Memory B cell (primary cell): Measurements from ENCODE around the gene PITPNB.

Experiments
- ATAC-seq: fragments of 150-1000 bp; cut with Tn5 transposase; 2 replicates; pipeline ENCODE4 v1.10.0; 2021; ENCODE audit warnings: low read depth, mild to moderate bottlenecking, moderate library complexity
- DNase-seq, 2 donors: peaks; one replicate each; pipeline ENCODE4 v3.0.0; 2022; ENCODE audit warnings: low spot score in 2 of 2
- H3K27ac Mint-ChIP-seq: one replicate; pipeline ENCODE4 v1.8.0; 2022; ENCODE audit warnings: mild to moderate bottlenecking, moderate library complexity, mixed read lengths
- H3K27me3 Mint-ChIP-seq: one replicate; pipeline ENCODE4 v1.8.0; 2022; ENCODE audit warnings: mixed read lengths
- H3K36me3 Mint-ChIP-seq: one replicate; pipeline ENCODE4 v1.8.0; 2022; ENCODE audit warnings: mild to moderate bottlenecking, mixed read lengths
- H3K4me1 Mint-ChIP-seq: one replicate; pipeline ENCODE4 v1.8.0; 2022; ENCODE audit warnings: mixed read lengths
- H3K4me3 Mint-ChIP-seq: one replicate; pipeline ENCODE4 v1.8.0; 2022; ENCODE audit warnings: mild to moderate bottlenecking, moderate library complexity, mixed read lengths
- H3K9me3 Mint-ChIP-seq: one replicate; pipeline ENCODE4 v1.8.0; 2022; ENCODE audit warnings: mixed read lengths

The PITPNB gene

GRCh38 chr22:27880778-27881394 is 38.2 kb downstream of the PITPNB start:
- ATAC-seq, result peak; percentile 43
- peaks cover 10% of the 10 kb centered on the region for H3K4me1 Mint-ChIP-seq
- no peaks in the 10 kb centered on the region for H3K27me3 Mint-ChIP-seq
- no peak overlapping the region for H3K27ac Mint-ChIP-seq
- H3K9me3 Mint-ChIP-seq, result no peaks in the 10 kb centered on the region
- H3K36me3 Mint-ChIP-seq, result no peaks in the 10 kb centered on the region
- DNase-seq, result peak; percentile 28 to 34
- no peak overlapping the region for H3K4me3 Mint-ChIP-seq

- Mint-ChIP-seq H3K9me3 (no peaks in the 10 kb centered on the region), H3K27me3 (no peaks in the 10 kb centered on the region), H3K36me3 (no peaks in the 10 kb centered on the region), H3K4me3 (no peak overlapping the region), H3K27ac (no peak overlapping the region), H3K4me1 (peaks cover 14% of the 10 kb centered on the region)
- DNase-seq, result peak in 1 of 2 donors; percentile 5
- peak; percentile 52 for ATAC-seq
These were observed 39.1 kb downstream of the PITPNB start for GRCh38 chr22:27879923-27880322.

GRCh38 chr22:27878541-27878940 is 40.5 kb downstream of the PITPNB start:
- Mint-ChIP-seq H3K27ac (no peak overlapping the region), H3K4me1 (peaks cover 14% of the 10 kb centered on the region)

GRCh38 chr22:27877501-27877900 is 41.6 kb downstream of the PITPNB start:
- peak overlapping the region; percentile 29 for H3K27ac Mint-ChIP-seq
- H3K9me3 Mint-ChIP-seq, result no peaks in the 10 kb centered on the region
- H3K4me3 Mint-ChIP-seq, result no peak overlapping the region
- DNase-seq, result no peak
- no peak for ATAC-seq
- peaks cover 14% of the 10 kb centered on the region for H3K4me1 Mint-ChIP-seq
- no peaks in the 10 kb centered on the region for H3K36me3 Mint-ChIP-seq
- no peaks in the 10 kb centered on the region for H3K27me3 Mint-ChIP-seq

More at GRCh38 chr22:27878541-27878940, 40.5 kb downstream of the PITPNB start:
- DNase-seq (no peak), ATAC-seq (no peak)
- no peak overlapping the region for H3K4me3 Mint-ChIP-seq
- no peaks in the 10 kb centered on the region for H3K9me3 Mint-ChIP-seq
- H3K27me3 Mint-ChIP-seq, result no peaks in the 10 kb centered on the region
- no peaks in the 10 kb centered on the region for H3K36me3 Mint-ChIP-seq

GRCh38 chr22:27876684-27877083 is 42.4 kb downstream of the PITPNB start:
- H3K9me3 Mint-ChIP-seq, result no peaks in the 10 kb centered on the region
- H3K27me3 Mint-ChIP-seq, result no peaks in the 10 kb centered on the region
- no peak overlapping the region for H3K4me3 Mint-ChIP-seq
- ATAC-seq (no peak), DNase-seq (no peak)
- H3K27ac Mint-ChIP-seq, result no peak overlapping the region
- H3K36me3 Mint-ChIP-seq, result peaks cover 2% of the 10 kb centered on the region
- H3K4me1 Mint-ChIP-seq, result peaks cover 16% of the 10 kb centered on the region

GRCh38 chr22:27875951-27876350 is 43.1 kb downstream of the PITPNB start:
- ATAC-seq (no peak), DNase-seq (no peak)
- Mint-ChIP-seq H3K4me3 (no peak overlapping the region), H3K27me3 (no peaks in the 10 kb centered on the region), H3K27ac (peak overlapping the region; percentile 68), H3K4me1 (peaks cover 16% of the 10 kb centered on the region), H3K36me3 (peaks cover 3% of the 10 kb centered on the region), H3K9me3 (no peaks in the 10 kb centered on the region)

GRCh38 chr22:27874764-27875163 is 44.3 kb downstream of the PITPNB start:
- no peak for ATAC-seq
- Mint-ChIP-seq H3K9me3 (no peaks in the 10 kb centered on the region), H3K27ac (no peak overlapping the region), H3K4me1 (peaks cover 16% of the 10 kb centered on the region), H3K36me3 (peaks cover 8% of the 10 kb centered on the region), H3K27me3 (no peaks in the 10 kb centered on the region), H3K4me3 (no peak overlapping the region)
- no peak for DNase-seq

GRCh38 chr22:27874185-27874584 is 44.9 kb downstream of the PITPNB start:
- H3K9me3 Mint-ChIP-seq, result no peaks in the 10 kb centered on the region
- H3K4me1 Mint-ChIP-seq, result peaks cover 20% of the 10 kb centered on the region
- DNase-seq, result no peak
- no peak for ATAC-seq
- H3K27me3 Mint-ChIP-seq, result no peaks in the 10 kb centered on the region
- H3K27ac Mint-ChIP-seq, result no peak overlapping the region
- no peak overlapping the region for H3K4me3 Mint-ChIP-seq
- peaks cover 8% of the 10 kb centered on the region for H3K36me3 Mint-ChIP-seq

- no peaks in the 10 kb centered on the region for H3K9me3 Mint-ChIP-seq
- no peaks in the 10 kb centered on the region for H3K27me3 Mint-ChIP-seq
- no peak overlapping the region for H3K4me3 Mint-ChIP-seq
- peaks cover 21% of the 10 kb centered on the region for H3K4me1 Mint-ChIP-seq
- DNase-seq (no peak), ATAC-seq (no peak)
- H3K36me3 Mint-ChIP-seq, result peaks cover 8% of the 10 kb centered on the region
- H3K27ac Mint-ChIP-seq, result no peak overlapping the region
These were observed 45.6 kb downstream of the PITPNB start for GRCh38 chr22:27873472-27873871.

- ATAC-seq, result no peak
- Mint-ChIP-seq H3K27ac (no peak overlapping the region), H3K27me3 (no peaks in the 10 kb centered on the region), H3K4me1 (peaks cover 20% of the 10 kb centered on the region), H3K4me3 (no peak overlapping the region), H3K9me3 (no peaks in the 10 kb centered on the region), H3K36me3 (peaks cover 10% of the 10 kb centered on the region)
- DNase-seq, result no peak
These were observed 46.6 kb downstream of the PITPNB start for GRCh38 chr22:27872488-27872887.

- Mint-ChIP-seq H3K9me3 (no peaks in the 10 kb centered on the region), H3K4me3 (no peak overlapping the region), H3K27me3 (no peaks in the 10 kb centered on the region), H3K36me3 (peaks cover 13% of the 10 kb centered on the region), H3K27ac (no peak overlapping the region), H3K4me1 (peaks cover 21% of the 10 kb centered on the region)
- DNase-seq, result no peak
- ATAC-seq, result no peak
These were observed 47.6 kb downstream of the PITPNB start for GRCh38 chr22:27871306-27872014.

GRCh38 chr22:27870234-27871191 is 48.5 kb downstream of the PITPNB start:
- Mint-ChIP-seq H3K4me1 (peaks cover 16% of the 10 kb centered on the region), H3K36me3 (peaks cover 17% of the 10 kb centered on the region), H3K4me3 (no peak overlapping the region), H3K27ac (no peak overlapping the region), H3K27me3 (no peaks in the 10 kb centered on the region), H3K9me3 (no peaks in the 10 kb centered on the region)
- DNase-seq (no peak), ATAC-seq (no peak)

- Mint-ChIP-seq H3K9me3 (no peaks in the 10 kb centered on the region), H3K4me3 (no peak overlapping the region), H3K4me1 (peaks cover 16% of the 10 kb centered on the region), H3K27me3 (no peaks in the 10 kb centered on the region), H3K27ac (peak overlapping the region; percentile 28), H3K36me3 (peaks cover 18% of the 10 kb centered on the region)
- ATAC-seq (no peak), DNase-seq (no peak)
These were observed 50.2 kb downstream of the PITPNB start for GRCh38 chr22:27868732-27869282.
